GM12874 (cell line): Measurements from ENCODE around the gene WDR73.

Source experiments
- CTCF ChIP-seq: IDR thresholded peaks from 2 replicates; pipeline ENCODE4 v1.5.1; 2011; ENCODE audit warnings: low read depth, mild to moderate bottlenecking, control low read depth, low read length, moderate library complexity; ENCODE audit not compliant: insufficient read depth

Gene WDR73

GRCh38 chr15:84643838-84644237 is 10.2 kb downstream of the WDR73 start:
- no peak for TF ChIP-seq CTCF

- TF ChIP-seq CTCF = no peak
Observed at GRCh38 chr15:84638103-84638502, 16.0 kb downstream of the WDR73 start.

GRCh38 chr15:84634228-84634837 is 19.8 kb downstream of the WDR73 start:
- TF ChIP-seq CTCF = no peak

GRCh38 chr15:84633311-84634227 is 20.5 kb downstream of the WDR73 start:
- TF ChIP-seq CTCF = no peak

- TF ChIP-seq CTCF = no peak
Observed at GRCh38 chr15:84631706-84632272, 22.3 kb downstream of the WDR73 start.

- no peak for TF ChIP-seq CTCF
Observed at GRCh38 chr15:84629033-84629432, 25.1 kb downstream of the WDR73 start.

- TF ChIP-seq CTCF = no peak
Observed at GRCh38 chr15:84625123-84625522, 29.0 kb downstream of the WDR73 start.
